IMR-90 (cell line): ENCODE results near the gene FAM193A. TPM values are rescaled to one million over a fixed set of nuclear protein-coding genes. Genes with fewer than 3 reads are reported as not detected.

ENCODE experiments used
- ATAC-seq: fragments of 200-7000 bp; cut with Tn5 transposase; 2 replicates; pipeline ENCODE4 v1.9.1; 2020; ENCODE audit warnings: low read depth, mild to moderate bottlenecking, moderate library complexity
- BruUV-seq: library from RNA; stranded (reverse); fragments of 400-500 nt; replicated peaks from 2 replicates; lab custom pipeline; 2021; lab: Mats Ljungman, UMichigan
- CTCF ChIA-PET: fragments of 300-600 bp; formaldehyde crosslinking; extraction: SDS; loops from one replicate; lab custom pipeline; 2021; ENCODE audit warnings: antibody characterized with exemption; lab: Yijun Ruan, JAX
- POLR2A ChIA-PET: fragments of 300-600 bp; sonication (Branson Sonifier 250); formaldehyde crosslinking; loops from one replicate; lab custom pipeline; 2022; ENCODE audit warnings: antibody characterized with exemption; ENCODE audit not compliant: unreplicated experiment; lab: Charles Lee
- DNase-seq: peaks from one replicate; pipeline ENCODE4 v3.0.0; 2013
- H2AFZ ChIP-seq: replicated peaks from 2 replicates; pipeline ENCODE3; 2013; ENCODE audit warnings: low read length, mild to moderate bottlenecking; ENCODE audit not compliant: poor library complexity
- H2AK5ac ChIP-seq: 2 replicates; pipeline ENCODE4 v1.6.1; 2013; ENCODE audit warnings: low read depth, low read length, inconsistent platforms
- H2AK9ac ChIP-seq: replicated peaks from 2 replicates; pipeline ENCODE3; 2013; ENCODE audit warnings: mild to moderate bottlenecking, low read depth, low read length, moderate library complexity; ENCODE audit not compliant: poor library complexity
- H2BK120ac ChIP-seq: 2 replicates; pipeline ENCODE4 v1.6.1; 2013; ENCODE audit warnings: low read depth, low read length, inconsistent platforms
- H2BK15ac ChIP-seq: 3 replicates; pipeline ENCODE4 v1.6.1; 2013; ENCODE audit warnings: low read depth, low read length, inconsistent platforms
- H2BK20ac ChIP-seq: 2 replicates; pipeline ENCODE4 v1.6.1; 2013; ENCODE audit warnings: low read depth, mild to moderate bottlenecking, inconsistent platforms, low read length, moderate library complexity
- H2BK5ac ChIP-seq: 2 replicates; pipeline ENCODE4 v1.6.1; 2013; ENCODE audit warnings: mild to moderate bottlenecking, low read depth, low read length, inconsistent platforms; ENCODE audit not compliant: poor library complexity, severe bottlenecking
- H3K14ac ChIP-seq: replicated peaks from 2 replicates; pipeline ENCODE4 v1.6.1; 2013; ENCODE audit warnings: low read depth, low read length, inconsistent platforms
- H3K18ac ChIP-seq: 2 replicates; pipeline ENCODE4 v1.6.1; 2013; ENCODE audit warnings: low read depth, low read length, control low read depth
- H3K23ac ChIP-seq: 2 replicates; pipeline ENCODE4 v1.6.1; 2013; ENCODE audit warnings: low read depth, low read length, inconsistent platforms
- H3K27ac ChIP-seq: 2 replicates; pipeline ENCODE4 v1.5.1; 2013; ENCODE audit warnings: mild to moderate bottlenecking, control low read depth, low read length; ENCODE audit not compliant: insufficient read depth
- H3K27me3 ChIP-seq: 2 replicates; pipeline ENCODE4 v1.6.1; 2013; ENCODE audit warnings: low read length; ENCODE audit not compliant: control insufficient read depth, insufficient read depth
- H3K36me3 ChIP-seq: 2 replicates; pipeline ENCODE4 v1.6.1; 2013; ENCODE audit warnings: low read length, mixed read lengths; ENCODE audit not compliant: control insufficient read depth, insufficient read depth
- H3K4ac ChIP-seq: 2 replicates; pipeline ENCODE4 v1.6.1; 2013; ENCODE audit warnings: low read depth, low read length, inconsistent platforms
- H3K4me1 ChIP-seq: 2 replicates; pipeline ENCODE4 v1.6.1; 2013; ENCODE audit warnings: low read length, mixed read lengths; ENCODE audit not compliant: control insufficient read depth, insufficient read depth
- H3K4me2 ChIP-seq: 2 replicates; pipeline ENCODE4 v1.6.1; 2013; ENCODE audit warnings: low read depth, mild to moderate bottlenecking, control low read depth, low read length, moderate library complexity
- H3K4me3 ChIP-seq: 2 replicates; pipeline ENCODE4 v1.5.1; 2013; ENCODE audit warnings: low read depth, mild to moderate bottlenecking, control low read depth, low read length, moderate library complexity; ENCODE audit not compliant: insufficient read depth
- H3K56ac ChIP-seq: 2 replicates; pipeline ENCODE4 v1.6.1; 2013; ENCODE audit warnings: low read length, inconsistent platforms; ENCODE audit not compliant: insufficient read depth; ENCODE audit errors: extremely low read depth
- H3K79me1 ChIP-seq, 2 experiments: 2 replicates each; pipeline ENCODE4 v1.6.1; 2013; ENCODE audit warnings: low read length in 2 of 2, inconsistent platforms in 1 of 2, low read depth in 1 of 2
- H3K9ac ChIP-seq: 2 replicates; pipeline ENCODE4 v1.6.1; 2013; ENCODE audit warnings: low read depth, low read length, control low read depth
- H3K9me1 ChIP-seq: 2 replicates; pipeline ENCODE4 v1.6.1; 2013; ENCODE audit warnings: low read length, inconsistent platforms; ENCODE audit not compliant: insufficient read depth
- H3K9me3 ChIP-seq: 2 replicates; pipeline ENCODE4 v1.6.1; 2013; ENCODE audit warnings: low read length; ENCODE audit not compliant: control insufficient read depth, insufficient read depth
- H4K20me1 ChIP-seq: 2 replicates; pipeline ENCODE4 v1.6.1; 2013; ENCODE audit warnings: low read length, inconsistent platforms; ENCODE audit not compliant: insufficient read depth
- H4K5ac ChIP-seq: 2 replicates; pipeline ENCODE4 v1.6.1; 2013; ENCODE audit warnings: mild to moderate bottlenecking, low read depth, low read length, control low read depth
- H4K8ac ChIP-seq, 2 experiments: 2 replicates each; pipeline ENCODE4 v1.6.1; 2013; ENCODE audit warnings: low read depth in 2 of 2, low read length in 2 of 2, control low read depth in 1 of 2, inconsistent platforms in 1 of 2
- H4K91ac ChIP-seq: 2 replicates; pipeline ENCODE4 v1.6.1; 2013; ENCODE audit warnings: low read depth, low read length, inconsistent platforms; ENCODE audit not compliant: insufficient read depth
- BHLHE40 ChIP-seq: fragments of 150-350 bp; IDR thresholded peaks from 2 replicates; pipeline ENCODE4 v1.6.1; 2016; ENCODE audit warnings: mild to moderate bottlenecking, low read depth, low read length
- ELK1 ChIP-seq: fragments of 150-350 bp; IDR thresholded peaks from 2 replicates; pipeline ENCODE4 v1.6.1; 2016; ENCODE audit warnings: low read depth, mild to moderate bottlenecking, low read length, moderate library complexity, borderline replicate concordance
- FOS ChIP-seq: fragments of 150-350 bp; IDR thresholded peaks from 2 replicates; pipeline ENCODE4 v1.6.1; 2016; ENCODE audit warnings: low read depth, low read length
- MAFK ChIP-seq: IDR thresholded peaks from 2 replicates; pipeline ENCODE4 v1.6.1; 2012; ENCODE audit warnings: low read depth, low read length, improper control_type of control experiment
- MAZ ChIP-seq: IDR thresholded peaks from 2 replicates; pipeline ENCODE4 v1.6.1; 2012; ENCODE audit warnings: low read depth, mild to moderate bottlenecking, low read length, improper control_type of control experiment, moderate library complexity, borderline replicate concordance
- NFE2L2 ChIP-seq: fragments of 150-350 bp; IDR thresholded peaks from 2 replicates; pipeline ENCODE4 v1.6.1; 2016; ENCODE audit warnings: low read depth, mild to moderate bottlenecking, low read length
- POLR2A ChIP-seq: IDR thresholded peaks from 2 replicates; pipeline ENCODE4 v1.6.1; 2012; ENCODE audit warnings: mild to moderate bottlenecking, low read depth, low read length
- RCOR1 ChIP-seq: IDR thresholded peaks from 2 replicates; pipeline ENCODE4 v1.6.1; 2012; ENCODE audit warnings: mild to moderate bottlenecking, low read length, improper control_type of control experiment; ENCODE audit not compliant: insufficient replicate concordance
- dilution Hi-C: fragments of 300-500 bp; cut with HindIII; formaldehyde crosslinking; loops from one replicate; pipeline ENCODE4 v1.14.3; 2018; ENCODE audit warnings: low sequenced_read_pairs; ENCODE audit not compliant: unreplicated experiment
- in situ Hi-C: fragments of 300-500 bp; cut with MboI; formaldehyde crosslinking; loops from 3 replicates; pipeline ENCODE4 v1.14.3; 2019; ENCODE audit warnings: low sequenced_read_pairs, inconsistent platforms, mixed read lengths
- intact Hi-C: fragments of 100-400 bp; cut with micrococcal nuclease; formaldehyde crosslinking; loops from 2 replicates; pipeline ENCODE4 v1.10.0; 2022
- polyA plus RNA-seq, 3 experiments: library from polyadenylated mRNA; depleted of rRNA; stranded (reverse); fragments of >200 nt; gene quantifications; 2 replicates each; pipeline ENCODE4 v1.2.3, GENCODE V29; 2012; ENCODE audit warnings: low replicate concordance in 1 of 3
- total RNA-seq: library from RNA; depleted of rRNA; stranded (reverse); fragments of >200 nt; gene quantifications from 2 replicates; pipeline ENCODE4 v1.2.3, GENCODE V29; 2012

Gene FAM193A
- total and polyA plus RNA-seq, 2 of the 4 experiments (the other 2 are of a cell fraction) = 6.8 to 11.0 TPM

GRCh38 chr4:2551118-2551517 lies 14.7 kb downstream of the FAM193A start:
- no peak overlapping the region for H3K56ac ChIP-seq
- dilution Hi-C loops (no loop called here), in situ Hi-C loops (no loop called here), intact Hi-C loops (no loop called here)
- no peak overlapping the region for H2BK120ac ChIP-seq
- H4K91ac ChIP-seq = no peak overlapping the region
- H3K27ac ChIP-seq = no peak overlapping the region
- no peaks in the 10 kb centered on the region for H3K27me3 ChIP-seq
- H3K9me3 ChIP-seq = no peaks in the 10 kb centered on the region
- DNase-seq (no peak), ATAC-seq (no peak)
- H3K79me1 ChIP-seq = peaks cover 0 to 48% of the 10 kb centered on the region in 2 experiments; a peak in 2 of 4 replicates
- H4K8ac ChIP-seq = no peak overlapping the region
- no TSS peak for BruUV-seq
- POLR2A ChIA-PET = no interaction called here
- no peaks in the 10 kb centered on the region for H3K36me3 ChIP-seq
- H3K4me3 ChIP-seq = no peak overlapping the region
- H2AFZ ChIP-seq = no peak overlapping the region
- peaks cover 7% of the 10 kb centered on the region; the same call in 1 of the 2 replicates for H3K9me1 ChIP-seq
- no peak overlapping the region for H3K18ac ChIP-seq
- H2BK15ac ChIP-seq = no peak overlapping the region
- CTCF ChIA-PET = no interaction called here
- peaks cover 91% of the 10 kb centered on the region for H4K20me1 ChIP-seq
- H3K4me1 ChIP-seq = no peaks in the 10 kb centered on the region
- no peak overlapping the region for H3K4me2 ChIP-seq
- H3K23ac ChIP-seq = no peak overlapping the region
- H4K5ac ChIP-seq = no peak overlapping the region
- H2AK5ac ChIP-seq = no peak overlapping the region
- H3K14ac ChIP-seq = no peak overlapping the region
- H2AK9ac ChIP-seq = no peak overlapping the region
- no peak overlapping the region for H3K9ac ChIP-seq
- no peak overlapping the region for H3K4ac ChIP-seq
- TF ChIP-seq POLR2A (no peak), ELK1 (no peak), NFE2L2 (no peak), BHLHE40 (no peak), MAZ (no peak), MAFK (no peak), RCOR1 (no peak), FOS (no peak)
- H2BK20ac ChIP-seq = no peak overlapping the region
- H2BK5ac ChIP-seq = no peak overlapping the region
